ENCODE results near the gene FCRLA.

The FCRLA gene

GRCh38 chr1:161731241-161731640 is 24.2 kb downstream of the FCRLA start:
- no peak overlapping the region for H3K4me3 ChIP-seq (ENCODE audit: low read depth, low read length)

GRCh38 chr1:161731981-161732718 is 25.1 kb downstream of the FCRLA start:
- H3K4me3 ChIP-seq (ENCODE audit: low read depth, low read length), result no peak overlapping the region

- no peak overlapping the region for H3K4me3 ChIP-seq (ENCODE audit: low read depth, low read length)
Measured at GRCh38 chr1:161733526-161733925, 26.5 kb downstream of the FCRLA start.

- no peak overlapping the region for H3K4me3 ChIP-seq (ENCODE audit: low read depth, low read length)
Measured at GRCh38 chr1:161735837-161736236, 28.8 kb downstream of the FCRLA start.

GRCh38 chr1:161736335-161736969 is 29.4 kb downstream of the FCRLA start:
- H3K4me3 ChIP-seq (ENCODE audit: low read depth, low read length), result no peak overlapping the region

GRCh38 chr1:161737625-161738024 is 30.6 kb downstream of the FCRLA start:
- no peak overlapping the region for H3K4me3 ChIP-seq (ENCODE audit: low read depth, low read length)

- no peak overlapping the region for H3K4me3 ChIP-seq (ENCODE audit: low read depth, low read length)
Measured at GRCh38 chr1:161738627-161739287, 31.7 kb downstream of the FCRLA start.

GRCh38 chr1:161739865-161740566 is 33.0 kb downstream of the FCRLA start:
- no peak overlapping the region for H3K4me3 ChIP-seq (ENCODE audit: low read depth, low read length)

GRCh38 chr1:161740921-161741320 is 33.9 kb downstream of the FCRLA start:
- no peak overlapping the region for H3K4me3 ChIP-seq (ENCODE audit: low read depth, low read length)

- H3K4me3 ChIP-seq (ENCODE audit: low read depth, low read length), result no peak overlapping the region
Measured at GRCh38 chr1:161743231-161743630, 36.2 kb downstream of the FCRLA start.

- no peak overlapping the region for H3K4me3 ChIP-seq (ENCODE audit: low read depth, low read length)
Measured at GRCh38 chr1:161747801-161748200, 40.8 kb downstream of the FCRLA start.

- peak within 1 kb of the TSS; percentile 95 for H3K4me3 ChIP-seq (ENCODE audit: low read depth, low read length)
Measured at GRCh38 chr1:161749509-161750407, 42.7 kb downstream of the FCRLA start, which contains the start of gene DUSP12. TSS of gene DUSP12 (plus strand) at chr1:161749786. CDS start at chr1:161749802, 16 bp downstream.

GRCh38 chr1:161763522-161764098 is 56.6 kb downstream of the FCRLA start:
- no peak overlapping the region for H3K4me3 ChIP-seq (ENCODE audit: low read depth, low read length)
